ENCODE results near the gene NGDN.
A peak's percentile ranks its signal among the peaks of the same experiment; 100 is the strongest.
"Not testable (repeated sequence)": the region's sequence is repeated elsewhere in the genome, so short reads cannot be mapped to it uniquely, and the experiment has no call there.

Gene NGDN

DNA sequence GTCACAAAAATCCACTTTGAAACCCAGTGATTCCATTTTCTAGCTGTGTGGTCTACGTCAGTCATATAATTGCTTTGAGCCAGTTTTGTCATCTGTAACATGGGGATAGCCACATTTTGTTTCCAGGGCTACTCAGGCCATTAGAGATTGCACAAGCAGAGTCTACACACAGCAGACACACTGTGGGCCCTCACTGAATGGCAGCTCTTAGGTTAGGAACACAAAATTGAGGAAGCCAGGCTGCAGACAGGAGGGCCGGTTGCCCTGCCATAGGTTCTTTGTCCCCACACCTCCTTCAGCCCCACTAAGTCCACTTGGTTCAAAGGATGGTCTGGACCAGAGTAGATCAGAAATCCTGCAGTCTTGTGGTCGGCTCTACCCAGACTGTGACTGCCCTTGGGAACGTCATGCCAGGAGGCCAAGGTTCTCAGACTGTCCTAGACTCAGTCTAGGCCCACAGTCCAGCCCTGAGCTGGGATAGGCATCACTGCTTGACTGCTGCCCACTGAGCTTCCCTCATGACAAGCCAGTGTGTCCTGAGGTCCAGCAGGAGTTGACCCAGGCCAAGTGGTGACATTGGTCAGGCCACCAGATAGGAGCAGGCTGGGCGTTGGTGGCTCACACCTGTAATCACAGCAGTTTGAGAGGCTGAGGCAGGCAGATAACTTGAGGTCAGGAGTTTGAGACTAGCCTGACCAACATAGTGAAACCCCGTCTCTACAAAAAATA lies 30.2 kb upstream of the NGDN start:
- no peak for DNase-seq

DNA sequence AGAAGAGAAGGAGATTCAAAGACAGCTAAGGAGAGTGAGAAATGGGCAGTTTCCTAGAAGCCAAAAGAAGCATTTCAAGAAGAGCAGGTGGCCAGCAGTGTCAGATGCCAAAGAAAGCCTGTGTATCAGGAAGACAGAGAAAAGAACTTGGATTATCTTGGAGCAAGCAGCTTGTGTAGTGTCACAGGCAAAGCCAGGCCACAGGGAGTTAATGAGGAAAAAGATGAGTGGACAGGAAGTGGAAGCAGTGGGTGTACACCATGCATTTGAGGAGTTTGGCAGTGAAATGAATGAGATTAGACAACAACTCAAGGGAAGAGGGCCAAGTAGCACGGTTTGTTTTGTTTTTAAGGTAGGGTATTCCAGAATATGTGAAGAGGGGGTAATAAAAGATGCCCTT lies 28.4 kb upstream of the NGDN start:
- DNase-seq, result no peak

DNA sequence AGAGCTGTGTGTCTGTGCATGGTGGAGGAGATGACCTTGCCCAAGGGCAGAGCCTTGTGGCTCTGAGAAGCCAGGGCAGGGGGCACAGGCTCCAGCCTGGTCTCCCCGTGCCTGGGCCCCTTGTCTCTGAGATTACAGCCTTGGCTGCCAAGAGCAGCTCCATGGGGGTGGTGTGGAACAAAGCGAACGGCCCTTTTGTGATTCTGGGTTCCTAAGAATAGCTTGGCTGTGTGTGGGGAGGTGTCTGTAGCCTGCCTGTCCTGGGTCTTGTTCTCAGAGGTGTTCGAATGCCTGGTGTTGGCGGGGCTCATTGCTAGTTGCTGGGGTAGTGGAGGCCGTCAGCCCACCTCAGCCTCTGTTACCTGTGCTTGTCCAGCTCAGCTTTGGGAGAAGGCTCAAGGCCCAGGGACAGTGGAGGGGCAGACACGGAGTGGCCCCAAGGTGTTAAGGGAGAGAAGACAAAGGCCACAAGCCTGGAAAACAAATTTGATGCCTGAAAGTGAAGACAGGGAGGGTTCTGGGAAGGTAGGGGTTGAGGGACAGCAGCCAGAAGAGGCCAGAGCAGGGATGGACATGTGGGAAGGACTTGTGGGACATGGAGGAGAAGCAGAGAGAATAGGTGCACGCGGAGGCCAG lies 26.7 kb upstream of the NGDN start:
- DNase-seq, result no peak

DNA sequence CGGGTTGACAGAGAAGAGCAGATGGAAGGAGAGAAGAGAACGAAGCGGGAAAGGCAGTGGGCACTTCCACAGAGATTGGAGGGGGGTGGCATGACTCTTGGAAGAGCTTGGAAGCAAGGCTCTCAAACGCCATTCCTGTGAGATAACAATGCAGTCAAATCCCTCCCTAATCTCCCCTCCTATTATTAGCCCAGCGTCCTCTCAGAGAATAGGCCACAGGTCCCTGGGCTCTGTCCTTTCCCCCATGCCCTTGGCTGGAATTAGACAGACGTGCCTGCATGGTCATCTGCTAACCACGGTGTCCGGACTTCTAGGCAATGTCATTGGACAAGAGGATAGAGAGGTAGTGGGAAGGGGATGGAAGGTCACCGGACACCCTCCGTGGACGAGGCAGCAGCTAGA lies 26.1 kb upstream of the NGDN start:
- DNase-seq, result no peak

DNA sequence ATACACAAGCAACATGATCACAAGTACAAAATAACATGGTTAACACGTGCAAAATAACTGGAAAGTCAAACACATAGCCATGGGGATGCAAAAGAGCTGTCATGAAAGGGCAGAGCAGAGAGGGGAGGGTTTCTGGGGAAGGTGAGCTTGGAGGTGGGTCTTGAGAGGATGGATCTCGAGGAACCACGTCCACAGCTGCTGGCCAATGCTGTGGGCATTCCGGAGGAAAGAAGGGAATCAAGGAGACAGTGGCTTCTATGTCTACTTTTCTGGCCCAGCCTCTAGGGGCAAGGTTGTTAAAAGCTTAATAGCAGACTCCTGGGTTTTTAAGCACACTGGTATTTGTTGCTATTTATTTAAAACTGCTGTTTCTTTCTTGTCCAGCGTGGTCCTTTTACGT lies 25.6 kb upstream of the NGDN start:
- DNase-seq, result no peak

DNA sequence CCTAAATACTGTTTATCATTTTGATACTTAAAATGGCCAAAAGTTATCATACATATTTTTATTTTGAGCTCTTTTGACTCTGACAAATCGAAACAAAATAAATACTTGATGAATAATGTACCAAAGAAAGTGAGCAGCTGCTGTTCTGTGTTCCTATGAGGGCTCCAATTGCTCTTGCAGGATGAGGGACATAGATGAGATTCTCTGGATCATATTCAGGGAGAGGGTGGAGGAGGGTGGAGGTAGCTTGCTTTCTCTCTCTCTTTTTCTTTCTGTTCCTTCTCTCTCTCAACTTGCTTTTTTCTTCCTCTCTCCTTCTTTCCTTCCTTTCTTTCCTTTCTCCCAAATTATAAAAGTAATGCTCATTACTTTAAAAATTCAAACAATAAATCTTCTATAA lies 25.2 kb upstream of the NGDN start:
- no peak for DNase-seq

DNA sequence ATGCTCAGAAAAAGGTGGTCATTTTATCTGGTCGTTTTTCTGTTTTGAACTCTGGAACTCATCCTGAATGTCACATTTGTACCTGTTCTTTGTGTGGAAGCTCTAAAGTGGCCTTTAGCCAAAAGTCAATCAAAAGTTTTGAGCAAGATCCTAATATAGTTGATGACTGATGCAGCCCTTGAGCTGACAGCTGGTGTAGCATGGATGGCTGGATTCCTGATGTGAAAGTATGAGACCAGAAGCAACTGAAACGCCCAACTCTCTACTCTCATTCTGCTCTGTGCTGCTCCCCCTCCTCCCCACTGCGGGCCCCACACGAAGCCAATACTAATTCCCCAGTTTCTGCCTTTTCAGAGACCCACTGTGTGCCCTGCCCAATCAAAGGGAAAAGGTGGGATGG lies 23.7 kb upstream of the NGDN start:
- DNase-seq, result peak; percentile 25

DNA sequence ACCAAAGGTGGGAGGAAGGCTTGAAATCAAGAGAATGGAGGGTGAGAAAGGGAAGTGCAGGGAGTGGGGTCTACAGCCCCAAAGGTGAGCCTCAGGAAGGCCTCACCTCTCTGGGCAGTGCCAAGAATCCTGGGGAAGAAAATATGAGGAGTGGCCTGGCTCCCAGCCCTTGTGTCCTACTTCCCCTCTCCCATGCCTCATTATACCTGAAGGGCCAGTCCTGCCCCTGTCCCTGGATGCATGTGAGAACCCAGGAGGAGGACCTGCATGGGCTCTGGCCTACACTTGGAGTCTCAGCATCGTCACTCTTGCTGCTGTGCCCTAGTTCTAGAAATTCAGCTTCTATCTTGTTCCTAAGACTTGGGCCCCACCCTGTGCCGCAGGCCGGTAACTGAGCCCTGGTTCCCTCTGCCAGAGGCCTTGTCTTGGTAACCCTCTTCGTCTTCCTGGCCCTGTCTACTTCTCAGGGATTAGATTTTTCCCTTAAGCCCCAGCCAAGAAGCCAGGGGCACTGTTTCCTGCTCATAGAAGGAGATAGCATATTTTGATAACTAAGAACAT lies 23.1 kb upstream of the NGDN start:
- DNase-seq, result no peak

DNA sequence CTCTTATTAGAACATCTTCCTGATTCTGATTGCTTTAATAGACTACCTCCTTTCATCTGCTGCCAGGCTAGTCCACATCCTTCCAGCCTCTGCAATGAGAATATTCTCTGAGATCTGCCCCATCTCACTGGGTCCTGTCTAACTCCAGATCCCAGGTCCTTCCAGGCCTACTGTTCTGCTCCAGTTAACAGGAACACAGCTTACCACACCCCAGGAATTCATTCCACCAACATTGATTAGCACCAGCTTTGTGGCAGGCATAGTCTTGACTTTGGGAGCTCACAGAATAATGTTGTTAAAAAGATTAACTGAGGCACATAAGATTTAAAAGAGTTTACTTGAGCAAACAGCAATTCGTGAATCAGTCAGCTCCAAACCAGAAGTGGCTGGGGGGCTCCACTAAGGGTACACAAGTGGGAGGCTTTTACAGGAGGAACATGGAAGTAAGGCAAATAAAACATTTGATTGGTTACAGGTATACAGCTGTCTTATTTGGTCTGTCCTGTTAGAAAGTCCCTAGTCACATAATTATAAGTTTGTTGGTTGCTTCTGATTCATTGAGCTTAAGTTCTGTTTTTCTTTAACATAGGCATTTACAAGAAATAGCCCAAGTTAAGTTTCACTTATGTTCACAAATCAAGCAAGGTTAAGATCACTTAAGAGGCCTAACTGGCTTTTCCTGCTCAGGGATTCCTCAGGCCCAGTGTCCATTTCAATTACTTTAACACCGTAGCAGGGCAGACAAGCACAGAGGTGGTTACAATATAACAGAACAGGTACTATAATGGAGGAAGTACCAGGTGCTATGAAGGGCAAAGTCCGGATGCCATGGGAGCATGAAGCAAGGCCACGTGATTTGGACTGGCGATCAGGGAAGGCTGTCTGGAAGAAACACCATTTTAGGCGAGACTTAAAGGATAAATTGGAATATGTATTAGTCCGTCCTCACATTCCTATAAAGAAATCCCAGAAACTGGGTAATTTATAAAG lies 21.8 kb upstream of the NGDN start:
- DNase-seq, result no peak

DNA sequence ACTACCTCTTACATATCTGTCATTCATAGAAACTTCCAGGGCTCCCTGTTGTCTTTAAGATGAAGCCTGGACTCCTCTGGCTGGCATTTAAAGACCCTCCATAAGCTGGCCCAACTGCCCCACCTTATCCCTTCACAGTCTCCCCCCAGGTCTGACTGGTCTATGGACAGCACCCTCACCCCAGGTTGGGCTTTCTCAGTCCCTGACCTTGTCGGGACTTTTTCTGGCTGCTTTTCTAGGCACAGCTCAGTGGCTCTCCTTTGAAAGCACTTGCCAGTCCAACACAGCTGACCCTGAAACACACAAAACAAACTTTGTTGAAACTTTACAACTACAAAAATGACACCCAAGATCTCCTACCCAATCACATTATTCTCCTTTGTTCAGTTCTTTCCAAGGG lies 20.2 kb upstream of the NGDN start:
- DNase-seq, result no peak

DNA sequence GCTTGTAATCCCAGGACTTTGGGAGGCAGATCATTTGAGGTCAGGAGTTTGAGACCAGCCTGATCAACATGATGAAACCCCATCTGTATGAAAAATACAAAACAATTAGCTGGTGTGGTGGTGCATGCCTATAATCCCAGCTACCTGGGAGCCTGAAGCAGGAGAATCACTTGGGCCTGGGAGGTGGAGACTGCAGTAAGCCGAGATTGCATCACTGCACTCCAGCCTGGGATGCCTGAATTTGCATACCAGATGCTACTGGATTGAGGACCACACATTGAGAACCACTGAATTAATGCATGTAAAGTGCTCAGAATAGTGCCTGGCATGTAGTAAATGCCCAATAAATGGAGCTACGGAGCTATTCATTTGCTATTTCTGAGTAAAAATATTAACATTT lies 19.1 kb upstream of the NGDN start:
- no peak for DNase-seq

DNA sequence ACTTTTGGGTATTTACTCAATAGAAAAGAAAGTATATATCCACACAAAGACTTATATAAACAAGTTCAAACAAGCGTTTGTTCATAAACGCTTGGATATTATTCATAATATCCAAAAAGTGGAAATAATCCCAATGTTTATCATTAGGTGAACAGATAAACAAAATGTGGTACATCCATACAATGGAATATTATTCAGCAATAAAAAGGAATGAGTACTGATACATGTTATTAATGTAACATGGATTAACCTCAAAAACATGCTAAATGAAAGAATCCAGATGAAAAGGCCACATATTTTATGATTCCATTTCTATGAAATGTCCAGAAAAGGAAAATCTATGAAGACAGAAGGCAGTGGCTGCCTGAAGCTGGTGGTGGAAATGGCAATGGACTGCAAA lies 17.3 kb upstream of the NGDN start:
- no peak for DNase-seq

DNA sequence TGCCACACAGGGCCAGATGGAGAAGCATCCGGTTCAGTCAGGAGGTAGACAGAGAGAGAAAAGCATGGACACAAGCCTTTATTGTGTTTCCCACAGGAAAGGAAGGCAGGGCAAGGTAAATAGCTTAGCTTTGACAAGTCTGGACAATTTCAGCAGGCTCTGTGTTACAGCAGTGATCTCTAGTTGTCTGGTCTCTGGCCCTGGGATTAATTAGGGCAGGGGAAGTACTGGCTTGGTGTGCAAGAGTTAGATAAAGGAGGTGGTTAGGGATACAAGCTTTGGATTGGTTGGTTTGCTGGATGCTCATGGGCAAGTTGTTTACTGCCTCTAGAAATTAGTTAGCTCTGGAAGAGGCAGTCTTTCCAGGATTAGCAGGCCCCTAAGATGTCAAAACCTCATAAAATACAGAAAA lies 15.1 kb upstream of the NGDN start:
- DNase-seq, result no peak

DNA sequence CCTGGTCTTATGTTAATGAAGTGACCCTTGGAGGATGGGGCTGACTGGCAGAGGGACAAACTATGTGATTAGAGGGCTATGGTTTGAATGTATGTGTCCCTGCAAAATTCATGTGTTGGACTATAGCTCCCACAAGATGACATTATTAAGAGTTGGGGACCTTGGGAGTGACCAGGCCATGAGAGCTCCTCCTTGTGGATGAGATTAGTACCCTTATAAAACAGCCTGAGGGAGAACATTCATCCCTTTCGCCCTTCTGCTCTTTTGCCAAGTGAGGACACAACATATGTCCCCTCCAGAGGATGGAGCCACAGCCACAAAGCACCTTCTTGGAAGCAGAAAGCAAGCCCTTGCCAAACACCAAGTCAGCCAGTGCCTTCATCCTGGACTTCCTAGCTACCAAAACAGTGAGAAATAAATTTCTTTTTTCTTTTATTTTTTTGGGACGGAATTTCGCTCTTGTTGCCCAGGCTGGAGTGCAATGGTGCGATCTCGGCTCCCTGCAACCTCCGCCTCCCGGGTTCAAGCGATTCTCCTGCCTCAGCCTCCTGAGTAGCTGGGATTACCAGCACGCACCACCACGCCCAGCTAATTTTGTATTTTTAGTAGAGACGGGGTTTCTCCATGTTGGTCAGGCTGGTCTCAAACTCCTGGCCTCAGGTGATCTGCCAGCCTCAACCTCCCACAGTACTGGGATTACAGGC lies 12.5 kb upstream of the NGDN start:
- DNase-seq, result not testable (repeated sequence)

DNA sequence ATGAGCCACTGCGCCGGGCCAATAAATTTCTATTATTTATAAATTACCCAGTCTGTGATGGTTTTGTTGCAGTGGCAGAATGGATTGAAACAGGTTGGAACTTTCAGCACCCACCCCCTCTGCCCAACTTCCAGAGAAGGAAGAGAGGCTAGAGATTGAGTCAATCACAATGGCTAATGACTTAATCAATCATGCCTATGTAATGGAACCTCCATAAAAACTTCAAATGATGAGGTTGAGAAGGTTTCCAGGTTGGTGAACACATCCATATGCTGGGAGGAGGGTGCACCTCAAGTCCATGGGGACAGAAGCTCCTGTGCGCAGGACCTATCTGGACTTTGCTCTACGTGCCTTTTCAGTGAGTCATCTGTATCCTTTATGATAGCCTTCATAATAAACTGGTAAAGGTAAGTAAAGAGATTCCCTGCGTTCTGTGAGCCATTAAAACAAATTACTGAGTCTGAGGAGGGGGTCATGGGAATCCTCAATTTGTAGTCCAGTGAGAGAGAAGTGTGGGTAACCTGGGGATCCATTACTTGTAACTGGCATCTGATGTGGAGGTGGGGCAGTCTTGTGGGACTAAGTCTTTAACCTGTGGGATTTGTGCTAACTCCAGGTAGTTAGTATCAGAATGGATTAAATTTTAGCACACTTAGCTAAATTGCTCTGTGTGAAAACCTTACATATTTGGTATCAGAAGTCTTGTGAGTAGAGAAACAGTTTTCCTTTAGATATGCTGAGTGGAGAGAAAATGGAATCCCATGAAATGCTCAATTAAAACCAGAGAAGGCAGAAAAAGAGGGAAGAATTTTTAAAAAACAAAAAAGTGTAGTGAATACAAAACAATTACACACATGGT lies 11.7 kb upstream of the NGDN start:
- no peak for DNase-seq

DNA sequence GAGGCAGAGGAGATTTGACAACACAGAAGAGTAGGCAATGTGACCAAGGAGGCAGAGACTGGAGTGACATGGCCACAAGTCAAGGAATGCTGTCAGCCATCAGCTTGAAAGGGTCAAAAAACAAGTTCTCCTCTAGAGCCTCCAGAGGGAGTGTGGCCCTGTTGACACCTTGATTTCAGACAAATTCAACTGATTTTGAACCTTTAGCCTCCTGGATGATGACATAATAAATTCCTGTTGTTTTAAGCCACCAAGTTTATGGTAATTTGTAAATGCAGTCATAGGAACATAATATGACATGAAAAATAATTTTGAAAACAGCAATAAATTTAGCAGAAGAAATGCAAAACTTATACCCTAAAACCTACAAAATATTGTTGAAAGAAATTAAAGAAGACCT lies 8.5 kb upstream of the NGDN start:
- DNase-seq, result no peak

DNA sequence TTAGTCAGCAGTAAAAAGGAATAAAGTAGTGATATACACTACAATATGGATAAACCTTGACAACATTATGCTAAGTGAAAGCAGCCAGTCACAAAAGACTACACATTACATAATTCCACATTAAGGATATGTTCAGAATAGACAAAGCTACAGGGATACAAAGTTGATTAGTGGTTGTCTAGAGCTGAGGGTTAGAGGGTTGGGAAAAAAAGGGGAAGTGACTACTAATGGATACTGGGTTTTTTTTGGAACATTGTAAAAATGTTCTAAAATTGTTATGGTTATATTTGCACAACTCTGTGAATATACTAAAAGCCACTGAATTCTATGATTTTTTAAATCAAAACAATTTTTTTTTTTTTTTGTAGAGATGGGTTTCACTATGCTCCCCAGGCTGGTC lies 4.8 kb upstream of the NGDN start:
- DNase-seq, result no peak

DNA sequence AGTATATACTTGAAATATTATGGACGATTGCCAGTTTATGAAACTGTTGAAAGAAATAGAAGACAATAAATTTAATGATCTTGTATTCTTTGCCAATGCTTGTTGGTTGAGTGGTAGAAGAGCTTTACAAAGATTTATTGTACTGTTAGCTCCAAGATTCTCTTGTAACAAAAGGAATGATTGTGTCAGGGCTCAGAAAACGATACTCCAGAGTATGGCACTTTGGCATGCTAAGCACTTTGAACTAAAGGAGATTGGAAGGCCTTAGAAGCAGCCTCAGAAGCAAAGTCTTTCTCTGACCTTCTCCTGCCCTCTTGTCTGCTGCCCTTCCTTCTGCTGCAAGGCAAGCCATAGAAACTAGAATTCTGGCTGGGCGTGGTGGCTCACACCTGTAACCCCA lies 4.2 kb upstream of the NGDN start:
- no peak for DNase-seq

DNA sequence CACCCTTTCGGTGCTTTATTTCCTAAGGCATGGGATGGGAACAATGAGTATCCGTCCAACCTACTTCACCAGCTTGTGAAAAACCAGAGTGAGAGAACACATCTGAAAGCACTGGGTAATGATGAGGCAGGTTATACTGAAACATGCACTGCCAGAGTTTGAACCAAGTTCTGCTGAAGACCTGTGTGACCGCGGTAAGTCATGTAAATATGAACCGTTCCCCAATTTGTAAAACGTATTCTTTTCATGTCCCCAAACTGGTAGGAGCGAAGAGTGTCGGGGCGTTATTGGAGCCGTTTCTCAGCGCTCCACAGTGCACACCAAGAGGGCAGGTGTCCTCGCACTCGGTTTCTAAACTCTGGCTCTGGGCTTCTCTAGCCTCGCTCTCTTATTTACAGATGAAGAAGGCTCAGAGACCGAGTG lies 788 bp upstream of the NGDN start:
- DNase-seq, result no peak

DNA sequence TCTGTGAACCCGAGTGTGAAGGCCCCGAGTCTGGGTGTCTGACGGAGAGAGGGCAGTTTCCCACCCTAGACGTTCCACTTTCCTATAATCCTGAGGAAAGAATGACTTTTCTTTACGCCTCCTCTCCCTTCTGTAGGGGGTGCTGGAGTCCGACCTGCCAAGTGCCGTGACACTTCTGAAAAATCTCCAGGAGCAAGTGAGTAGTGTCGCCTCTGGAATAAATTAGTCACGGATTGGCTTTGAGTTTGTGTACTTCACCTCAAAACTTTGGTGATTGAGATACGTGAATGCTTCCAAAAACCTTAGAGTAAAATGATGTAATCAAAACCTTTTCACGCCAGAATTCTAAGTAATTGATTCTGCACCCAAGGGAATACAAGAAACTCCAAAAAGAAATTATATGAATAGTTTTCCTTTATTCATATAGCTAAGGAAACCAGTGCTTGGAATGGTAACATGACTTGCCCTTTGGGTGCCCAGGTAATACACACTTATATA lies 452 bp downstream of the NGDN start:
- no peak for DNase-seq

DNA sequence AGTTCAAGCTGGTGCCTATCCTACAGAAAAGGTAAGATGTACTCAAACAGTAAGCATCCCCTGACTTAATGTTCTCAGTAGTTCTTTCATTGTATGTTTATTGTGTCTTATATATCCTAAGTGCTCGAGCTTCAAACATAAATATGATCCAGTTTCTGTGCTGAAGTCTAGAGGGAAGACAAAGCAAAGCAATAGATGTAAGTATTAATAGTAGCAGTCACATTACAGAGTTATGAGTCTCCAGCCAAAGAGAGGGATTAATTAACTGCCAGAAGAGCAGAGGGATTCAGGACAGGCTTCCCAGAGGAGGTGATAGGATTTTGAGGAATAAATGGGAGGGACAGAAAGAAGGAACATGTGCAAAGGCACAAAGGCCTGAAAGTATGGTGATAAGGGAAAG lies 1.4 kb downstream of the NGDN start:
- no peak for DNase-seq

Measured in NCI-H2171 (cell line).